Jurkat, Clone E6-1 (cell line): ENCODE data around the gene ABLIM2.

Experiments
- DNase-seq: peaks from one replicate; pipeline ENCODE4 v3.0.0-alpha.2; 2011; ENCODE audit warnings: low read depth, low spot score
- H3K4me3 ChIP-seq: 2 replicates; pipeline ENCODE4 v1.5.1; 2011; ENCODE audit warnings: mild to moderate bottlenecking, low read length, control low read depth, moderate library complexity

Gene ABLIM2

DNA sequence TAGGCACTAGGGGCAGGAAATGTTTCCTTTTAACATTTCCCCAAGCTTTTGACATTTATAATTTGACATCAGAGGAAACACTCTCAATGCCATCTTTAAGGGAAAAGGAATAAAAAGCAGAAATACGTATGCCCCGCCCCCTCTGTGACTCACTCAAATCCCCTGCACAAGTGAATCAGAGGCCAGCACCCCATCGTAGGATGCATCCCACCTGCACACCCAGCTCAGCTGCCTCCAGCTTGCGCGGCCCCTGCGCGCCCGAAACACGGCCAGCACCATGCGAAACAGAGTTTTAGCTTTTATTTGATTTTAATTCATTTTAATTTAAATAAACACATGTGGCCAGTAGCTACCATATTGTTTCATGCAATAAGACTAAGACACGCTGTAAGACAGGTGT is 29.5 kb downstream of the ABLIM2 start:
- no peak for DNase-seq
- H3K4me3 ChIP-seq, result no peak overlapping the region

DNA sequence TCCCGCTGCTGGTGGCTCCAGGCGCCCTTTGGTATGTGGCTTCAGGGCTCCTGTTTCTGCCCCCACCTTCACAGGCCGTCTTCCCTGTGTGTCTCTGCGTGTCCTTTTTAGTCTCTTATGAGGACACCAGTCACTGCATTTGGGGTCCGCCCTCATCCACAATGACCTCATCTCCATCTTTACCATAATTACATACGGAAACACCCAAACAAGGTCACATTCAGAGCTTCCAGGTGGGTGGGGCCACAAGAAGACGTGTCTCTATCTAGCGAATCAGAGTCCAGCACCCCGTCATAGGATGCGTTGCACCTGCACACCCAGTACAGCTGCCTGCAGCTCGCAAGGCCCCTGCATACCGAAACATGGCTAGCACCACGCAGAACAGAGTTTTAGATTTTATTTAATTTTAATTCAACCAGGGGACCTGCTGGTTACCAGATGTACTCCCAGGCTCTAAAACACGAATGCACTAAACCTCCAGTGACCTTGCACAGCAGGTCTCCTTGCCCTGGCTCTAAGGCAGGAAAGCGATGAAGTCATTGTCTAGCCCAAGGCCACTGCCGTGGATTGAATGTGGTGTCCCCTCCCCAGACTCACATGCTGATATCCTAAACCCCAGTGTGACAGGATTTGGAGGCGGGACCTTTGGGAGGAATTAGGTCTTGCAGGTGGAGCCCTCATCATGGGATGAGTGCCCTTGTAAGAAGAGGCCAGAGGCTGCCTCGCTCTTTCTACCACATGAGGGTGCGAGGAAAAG is 30.3 kb downstream of the ABLIM2 start:
- H3K4me3 ChIP-seq, result no peak overlapping the region
- no peak for DNase-seq

DNA sequence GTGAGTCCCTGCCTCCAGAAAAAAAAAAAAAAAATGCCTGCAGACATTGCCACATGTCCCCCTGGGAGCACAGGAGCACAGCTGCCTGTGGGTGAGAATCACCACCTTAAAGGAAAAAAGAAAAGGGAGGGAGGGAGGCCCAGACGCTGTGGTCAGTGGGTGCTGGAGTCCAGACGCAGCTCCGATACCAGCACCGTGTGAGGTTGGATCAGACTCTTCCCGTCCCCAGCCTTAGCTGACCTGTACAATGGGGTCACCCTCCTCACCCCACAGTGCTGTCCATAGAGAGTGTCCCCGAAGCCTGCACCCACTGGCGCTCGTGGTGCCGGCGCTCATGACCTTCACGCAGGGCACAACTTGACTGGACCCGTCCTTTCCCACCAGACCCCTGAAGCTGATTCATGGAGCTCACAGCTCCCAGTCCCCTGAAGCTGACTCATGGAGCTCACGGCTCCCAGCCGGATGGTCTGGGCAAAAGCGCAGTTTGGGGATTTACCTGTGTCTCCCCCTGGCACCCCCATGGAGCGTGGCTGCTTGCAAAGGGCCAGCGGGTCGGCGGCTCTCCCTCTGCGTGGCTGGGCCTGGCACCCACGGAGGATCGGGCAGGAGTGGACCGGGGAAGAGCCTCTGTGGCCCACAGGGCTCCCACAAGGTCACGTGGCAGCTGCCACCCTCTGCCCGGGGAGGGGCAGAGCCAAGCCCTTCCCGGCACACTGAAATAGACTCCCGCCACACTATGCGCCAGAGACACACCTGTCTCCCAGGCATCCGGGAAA is 31.4 kb downstream of the ABLIM2 start:
- no peak for DNase-seq
- H3K4me3 ChIP-seq, result no peak overlapping the region

DNA sequence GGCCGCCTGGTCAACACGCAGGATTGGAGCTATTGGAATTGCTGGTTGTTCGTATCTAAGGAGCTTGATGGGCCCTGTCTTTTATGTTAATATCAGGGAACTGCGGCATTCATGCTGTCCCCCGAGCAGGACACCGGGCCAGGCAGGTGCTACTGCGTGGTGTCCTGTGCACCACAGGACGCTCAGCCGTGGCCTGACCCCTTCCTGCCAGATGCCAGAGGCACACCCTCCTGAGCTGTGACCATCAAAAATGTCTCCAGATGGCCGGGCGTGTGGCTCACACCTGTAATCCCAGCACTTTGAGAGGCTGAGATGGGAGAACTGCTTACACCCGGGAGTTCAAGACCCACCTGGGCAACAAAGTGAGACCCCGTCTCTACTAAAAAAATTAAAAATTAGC is 32.1 kb downstream of the ABLIM2 start:
- H3K4me3 ChIP-seq, result no peak overlapping the region
- DNase-seq, result no peak

DNA sequence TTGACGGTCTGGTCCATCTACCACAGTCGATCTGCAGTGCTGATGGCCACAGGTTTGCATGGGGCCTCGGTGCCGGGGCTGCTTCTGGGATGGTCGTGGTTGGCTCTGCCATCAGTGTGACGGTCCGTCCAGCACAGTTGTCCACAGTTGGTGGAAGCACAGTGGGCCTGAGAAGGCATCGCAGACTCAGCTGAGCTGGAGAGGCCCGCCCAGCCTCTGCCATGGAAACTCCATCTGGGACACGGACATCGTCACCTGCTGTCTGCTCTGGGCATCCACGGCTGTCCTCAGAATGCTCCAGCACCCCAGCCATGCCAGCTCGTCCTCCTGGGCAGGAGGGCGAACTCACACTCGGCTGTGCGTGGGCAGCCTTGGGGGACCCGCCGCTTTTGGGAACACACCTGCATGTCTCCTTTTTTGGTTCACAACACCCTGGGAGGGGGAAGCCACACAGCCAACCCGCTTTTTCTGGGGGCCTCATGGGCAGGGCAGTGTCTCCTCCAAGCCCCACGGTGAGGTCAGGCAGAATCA is 33.0 kb downstream of the ABLIM2 start:
- H3K4me3 ChIP-seq, result no peak overlapping the region
- DNase-seq, result no peak

DNA sequence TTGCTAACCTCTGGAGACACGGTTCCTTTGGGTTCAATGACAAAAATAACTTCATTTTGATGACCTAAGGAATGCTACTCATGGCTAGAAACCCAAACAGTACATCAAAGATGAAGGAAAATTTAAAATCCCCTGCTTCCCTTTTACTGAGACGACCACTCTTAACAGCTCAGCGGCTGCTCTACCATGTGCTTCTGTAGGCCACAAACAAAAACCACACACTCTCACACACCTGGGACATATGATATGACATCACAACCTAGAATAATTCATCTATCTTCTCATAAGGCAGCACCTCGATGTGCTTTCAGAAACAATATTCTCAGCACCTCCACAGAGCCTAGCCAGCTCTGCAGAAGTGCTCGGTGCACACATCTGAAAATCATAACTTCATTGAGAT is 34.7 kb downstream of the ABLIM2 start:
- DNase-seq, result peak; percentile 39
- no peak overlapping the region for H3K4me3 ChIP-seq

DNA sequence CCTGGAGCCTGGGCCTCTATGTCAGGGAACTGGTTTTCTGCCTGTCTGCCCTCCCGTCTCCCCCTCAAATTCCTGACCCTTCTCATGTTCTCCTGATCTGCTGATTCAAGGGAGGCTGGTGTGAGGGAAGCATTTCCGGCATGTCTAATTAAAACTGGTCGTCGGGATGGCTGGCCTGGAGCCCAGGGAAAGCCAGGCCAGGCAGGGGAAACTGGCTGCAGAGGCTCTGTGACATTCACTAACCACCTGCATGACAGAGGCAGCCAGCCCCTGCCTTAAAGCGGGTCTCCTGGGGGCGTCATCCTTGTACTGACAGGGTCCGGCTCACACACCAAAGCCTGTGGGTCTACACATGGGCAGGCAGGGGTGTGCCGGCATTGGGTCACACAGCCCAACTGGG is 35.2 kb downstream of the ABLIM2 start:
- no peak for DNase-seq

DNA sequence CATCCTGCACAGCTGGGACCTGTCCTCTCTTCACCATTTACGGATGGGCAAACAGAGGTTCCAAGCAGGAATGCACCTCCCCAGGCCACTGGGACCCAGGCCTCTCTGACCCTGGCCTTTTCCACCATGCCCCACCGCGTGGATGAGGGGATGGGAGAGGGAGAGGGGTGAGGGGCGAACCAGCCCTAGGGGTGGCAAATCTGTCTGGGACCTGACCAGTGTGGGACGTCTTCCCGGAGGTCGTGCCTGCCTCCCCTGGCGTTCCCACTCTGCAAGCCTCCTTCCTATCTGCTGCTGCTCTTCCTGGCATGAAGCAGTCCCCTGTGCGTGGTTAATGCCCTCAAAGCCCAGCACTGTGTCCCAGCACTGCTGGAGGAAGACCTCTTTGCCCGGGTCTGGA is 35.9 kb downstream of the ABLIM2 start:
- H3K4me3 ChIP-seq, result no peak overlapping the region
- DNase-seq, result no peak

More for the DNA sequence above, 35.2 kb downstream of the ABLIM2 start:
- H3K4me3 ChIP-seq, result no peak overlapping the region

DNA sequence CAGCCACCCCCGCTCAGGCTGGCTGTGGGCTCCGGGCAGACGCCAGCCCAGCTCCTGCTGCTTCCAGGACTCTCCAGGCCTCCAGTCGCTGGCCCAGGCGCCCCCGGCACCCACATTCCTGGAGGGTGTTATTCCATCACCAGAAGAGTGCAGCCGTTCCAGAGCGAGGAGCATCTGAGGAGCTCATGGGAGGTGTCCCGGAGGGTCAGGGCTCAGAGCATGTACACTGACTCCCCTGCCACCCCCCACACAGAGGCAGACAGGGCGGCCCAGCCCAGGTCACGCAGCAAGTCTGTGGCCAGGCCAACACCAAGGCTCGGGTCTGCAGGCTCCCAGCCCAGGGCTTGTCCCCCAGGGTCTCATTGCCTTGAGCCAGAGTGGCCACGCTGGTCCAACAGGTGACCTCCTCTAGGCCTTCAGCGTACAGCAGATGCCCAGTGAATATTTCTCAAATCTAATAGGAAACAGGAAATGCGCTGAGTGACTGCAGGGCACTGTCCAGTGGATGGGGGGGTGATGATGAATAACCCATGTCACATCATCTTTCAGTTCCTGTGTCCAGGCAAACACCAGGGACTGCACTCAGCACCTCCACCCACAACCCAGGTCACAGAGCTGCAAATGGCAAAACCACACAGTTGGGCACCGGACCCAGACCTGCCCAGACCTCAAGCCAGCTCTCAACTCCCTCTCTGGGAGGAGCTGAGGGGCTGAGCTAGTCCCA is 37.2 kb downstream of the ABLIM2 start:
- no peak overlapping the region for H3K4me3 ChIP-seq
- DNase-seq, result no peak

DNA sequence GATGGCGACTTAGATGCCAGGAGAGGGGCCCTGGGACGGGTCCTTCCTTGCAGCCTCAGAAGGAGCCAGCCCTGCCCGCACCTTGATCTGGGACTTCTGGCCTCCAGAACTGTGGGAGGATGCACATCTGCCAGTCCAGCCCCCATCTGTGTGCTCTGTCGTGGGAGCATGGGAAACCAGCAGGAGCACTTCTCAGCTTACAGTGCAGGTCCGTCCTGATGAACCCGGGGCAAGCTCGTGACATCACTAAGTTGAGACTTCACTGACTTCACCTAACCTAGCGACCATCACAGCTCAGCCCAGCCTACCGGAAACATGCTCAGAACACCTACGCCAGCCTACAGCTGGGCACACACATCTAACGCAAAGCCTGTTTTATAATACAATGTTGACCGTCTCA is 38.1 kb downstream of the ABLIM2 start:
- no peak overlapping the region for H3K4me3 ChIP-seq
- DNase-seq, result no peak

DNA sequence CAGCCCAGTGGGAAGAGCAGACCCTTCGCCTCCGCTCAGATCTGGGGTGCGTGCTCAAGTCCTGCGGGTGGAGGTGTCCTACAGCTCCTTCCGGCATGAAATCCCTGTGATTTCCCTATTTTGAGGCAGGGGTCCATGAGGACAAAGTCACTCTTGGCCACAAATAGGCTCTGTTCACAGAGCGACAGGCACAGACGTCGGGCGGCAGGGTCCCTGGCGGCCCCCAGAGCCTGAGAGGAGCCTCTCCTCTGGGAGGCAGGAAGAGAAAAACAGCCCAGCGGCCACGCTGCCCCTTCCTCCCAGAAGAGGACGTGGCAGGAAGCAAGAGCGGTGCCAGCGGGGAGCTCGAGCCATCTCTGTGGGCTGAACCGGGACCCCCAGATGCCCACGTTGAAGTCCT is 38.7 kb downstream of the ABLIM2 start:
- DNase-seq, result no peak
- no peak overlapping the region for H3K4me3 ChIP-seq

DNA sequence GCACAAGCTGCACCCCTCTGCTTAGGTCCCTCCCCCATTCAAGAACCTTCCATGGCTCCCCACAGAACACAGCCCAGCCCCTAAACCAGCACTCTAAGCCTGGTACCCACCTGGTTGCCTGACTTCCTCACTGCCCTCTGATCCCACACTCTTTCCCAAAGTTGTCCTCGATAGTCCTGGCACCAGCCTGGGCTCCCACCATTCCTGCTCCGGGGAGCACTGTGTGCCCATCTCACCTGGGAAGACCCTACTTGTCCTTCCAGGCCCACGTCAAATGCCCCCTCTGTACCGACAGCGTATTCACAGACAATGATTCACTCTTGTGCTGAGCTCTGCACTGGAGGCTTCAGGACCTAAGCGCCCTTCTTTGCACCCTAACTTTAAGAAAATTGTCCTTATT is 40.1 kb downstream of the ABLIM2 start:
- no peak overlapping the region for H3K4me3 ChIP-seq
- no peak for DNase-seq

DNA sequence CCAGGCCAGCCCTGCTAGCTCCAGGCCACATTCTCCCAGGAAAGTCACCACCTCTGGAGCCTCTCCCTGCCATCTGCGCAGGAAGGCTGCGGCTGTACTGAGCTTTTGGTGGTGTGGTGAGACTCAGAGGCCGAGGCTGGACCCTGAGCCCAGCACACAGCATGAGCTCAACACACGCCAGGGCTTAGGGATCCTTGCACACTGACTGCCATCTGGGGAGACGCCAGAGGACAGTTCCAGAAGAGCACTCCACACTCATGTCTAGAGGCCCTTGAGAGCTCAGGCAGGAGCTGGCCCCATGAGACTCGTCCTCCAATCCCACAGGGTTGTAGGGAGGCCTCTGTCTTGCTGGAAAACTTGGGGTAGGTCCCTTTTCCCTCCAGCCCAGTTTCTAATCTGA is 40.6 kb downstream of the ABLIM2 start:
- no peak overlapping the region for H3K4me3 ChIP-seq
- DNase-seq, result no peak

DNA sequence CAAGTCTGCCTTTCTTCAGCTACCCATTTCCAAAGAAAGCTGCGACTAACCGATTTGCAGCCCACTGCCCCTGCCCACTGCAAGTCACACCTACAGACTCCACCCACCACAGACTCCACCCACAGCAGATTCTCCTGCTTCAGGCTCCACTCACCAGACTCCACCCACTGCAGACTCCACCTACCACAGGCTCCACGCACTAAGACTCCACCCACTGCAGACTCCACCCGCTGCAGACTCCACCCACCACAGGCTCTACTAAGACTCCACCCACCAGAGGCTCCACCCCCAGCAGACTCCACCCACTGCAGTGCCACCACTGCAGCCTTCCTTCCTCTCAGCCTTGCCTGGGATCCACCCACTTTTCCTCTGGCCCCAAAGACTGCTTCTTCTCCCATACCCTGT is 41.3 kb downstream of the ABLIM2 start:
- H3K4me3 ChIP-seq, result no peak overlapping the region
- peak; percentile 71 for DNase-seq

DNA sequence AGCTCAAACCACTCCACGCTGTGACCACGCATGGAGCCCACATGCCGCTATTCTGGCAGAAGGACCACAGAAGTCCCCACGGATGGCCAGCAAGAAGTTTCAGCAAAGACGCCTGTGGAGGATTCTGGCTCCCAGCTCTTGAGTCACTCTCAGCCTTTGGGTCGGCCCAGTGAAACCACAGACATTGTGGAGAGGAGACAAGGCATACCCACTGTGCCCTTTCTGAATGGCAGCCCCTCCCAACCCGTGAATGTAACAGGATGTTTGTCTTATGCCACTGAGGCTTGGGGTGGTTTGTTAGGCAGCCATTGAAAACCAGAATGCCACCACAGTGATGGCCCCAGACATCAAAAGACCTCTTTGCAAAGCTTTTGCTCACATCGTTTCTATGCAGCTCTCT is 42.7 kb downstream of the ABLIM2 start:
- DNase-seq, result peak; percentile 20
- no peak overlapping the region for H3K4me3 ChIP-seq

DNA sequence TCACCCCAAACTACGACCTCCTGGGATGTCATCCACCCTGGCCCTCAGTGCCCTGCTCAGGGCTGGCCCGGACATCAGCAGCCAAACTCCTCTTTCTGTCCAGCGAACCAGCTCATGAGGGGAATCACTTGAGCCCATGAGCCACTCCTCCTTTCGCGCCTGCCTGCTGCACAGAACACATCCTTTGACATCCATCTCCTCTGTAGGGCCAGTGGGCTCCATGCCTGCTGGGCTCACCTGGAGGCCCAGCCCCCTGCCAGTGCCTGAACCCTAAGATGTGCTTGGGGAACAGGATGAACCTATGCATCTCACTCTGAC is 43.5 kb downstream of the ABLIM2 start:
- no peak for DNase-seq
- H3K4me3 ChIP-seq, result no peak overlapping the region

DNA sequence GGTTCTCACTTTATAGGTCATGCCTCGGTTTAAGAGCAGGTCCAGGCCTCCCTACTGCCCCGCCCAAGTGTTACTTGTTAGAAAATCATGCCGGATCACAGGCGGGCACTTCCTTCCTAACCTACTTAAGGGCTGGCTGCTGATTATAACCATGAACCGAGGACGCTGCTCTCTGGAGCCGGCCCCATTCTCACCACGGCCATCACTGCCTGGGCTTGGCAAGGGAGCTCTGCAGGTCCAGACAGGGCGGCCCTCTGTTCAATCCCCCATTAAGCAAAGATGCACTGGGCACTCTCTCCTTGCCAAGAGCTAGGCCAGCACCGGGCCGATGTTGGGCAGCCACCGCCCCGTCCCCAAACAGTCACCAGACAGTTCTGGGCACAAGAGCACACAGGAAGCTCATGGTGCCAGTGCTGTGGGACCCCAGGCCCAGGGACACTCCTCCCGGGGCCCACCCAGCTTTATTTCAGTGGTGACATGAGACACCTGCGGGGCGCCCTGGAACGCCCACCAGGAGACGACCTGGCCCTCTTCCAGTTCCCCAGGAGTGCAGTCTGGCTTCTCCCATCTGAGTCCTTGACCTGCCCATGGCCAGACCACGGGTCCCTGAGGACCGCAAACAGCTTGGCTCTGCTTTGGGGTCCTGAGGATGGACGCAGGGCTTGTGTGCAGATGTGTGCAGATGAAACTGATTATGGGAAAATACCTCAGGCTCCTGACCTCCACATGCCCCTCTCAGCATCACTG is 44.0 kb downstream of the ABLIM2 start:
- no peak for DNase-seq
- H3K4me3 ChIP-seq, result no peak overlapping the region

DNA sequence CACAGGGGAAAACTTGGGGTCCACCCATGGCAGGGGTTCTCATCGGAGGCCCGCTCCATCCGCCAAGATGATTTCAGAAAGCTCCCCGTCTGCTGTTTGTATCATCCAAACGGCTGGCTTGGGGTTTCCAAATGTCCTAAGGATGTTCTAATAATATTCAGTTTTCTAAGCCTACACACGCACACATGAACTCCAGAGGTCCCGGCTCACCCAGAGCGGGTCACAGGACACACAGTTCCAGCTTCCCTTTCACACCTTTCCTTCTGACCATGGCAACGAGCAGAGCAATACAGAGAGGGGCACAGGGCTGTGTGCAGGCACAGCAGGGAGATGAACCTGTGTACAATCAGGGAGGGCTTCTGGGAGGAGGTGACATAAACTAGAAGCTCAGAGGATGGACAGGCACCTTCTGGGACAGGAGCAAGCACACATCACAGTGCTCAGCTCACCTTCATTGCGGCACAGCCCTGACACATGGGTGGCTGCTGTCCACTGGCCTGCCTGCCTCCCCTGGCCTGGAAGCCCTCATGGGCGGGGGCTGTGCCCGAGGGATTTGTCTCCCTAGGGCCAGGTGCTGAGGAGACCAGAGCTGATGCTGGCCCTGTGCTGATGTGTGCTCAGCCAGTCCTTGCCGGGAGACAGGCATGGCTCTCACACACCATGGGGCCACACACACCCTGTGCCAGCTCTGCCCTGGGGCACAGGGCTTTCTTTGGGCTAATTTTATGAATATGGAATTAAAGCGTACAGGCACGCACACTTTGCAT is 44.8 kb downstream of the ABLIM2 start:
- no peak for DNase-seq
- no peak overlapping the region for H3K4me3 ChIP-seq

DNA sequence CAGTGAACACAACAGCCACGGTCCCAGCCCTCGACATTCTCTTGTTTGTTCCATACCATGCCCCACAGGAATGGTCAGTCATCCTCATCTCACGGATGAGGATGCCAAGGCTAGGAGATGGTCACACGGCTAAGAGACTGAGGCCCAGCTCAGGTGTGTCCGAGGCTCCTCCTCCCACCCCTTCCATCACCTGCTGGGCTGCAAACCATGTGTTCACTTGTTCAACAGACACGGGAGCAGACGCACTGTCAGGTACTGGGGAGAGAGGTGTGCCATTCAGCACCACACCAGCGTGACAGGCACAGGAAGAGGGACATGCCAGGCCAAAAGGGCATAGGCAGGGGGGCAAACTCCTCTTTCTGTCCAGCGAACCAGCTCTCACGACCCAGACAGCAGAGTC is 45.9 kb downstream of the ABLIM2 start:
- no peak for DNase-seq
- no peak overlapping the region for H3K4me3 ChIP-seq
